ENCODE results near the gene EML1. TPM values are rescaled to one million over a fixed set of nuclear protein-coding genes. Genes with fewer than 3 reads are reported as not detected.

The EML1 gene
- total and polyA plus RNA-seq, 10 donors, result 1.8 to 15.5 (median 6.0) TPM

- TF ChIP-seq POLR2A (IDR thresholded peaks at IDR 0.05) (no peak), POLR2AphosphoS5 (IDR thresholded peaks at IDR 0.05) (no peak), CTCF (IDR thresholded peaks at IDR 0.05 in 8 of 11, conservative IDR thresholded peaks at IDR 0.05 in 3 of 11) (no peak)
- Histone ChIP-seq H3K27ac (no peak overlapping the region), H3K9me3 (no peaks in the 10 kb centered on the region), H3K27me3 (replicated peaks in 1 of 7) (peaks cover 0 to 3% (median 0%) of the 10 kb centered on the region in 7 donors), H3K4me1 (no peaks in the 10 kb centered on the region), H3K36me3 (peaks cover 0 to 6% (median 0%) of the 10 kb centered on the region in 6 donors), H3K4me3 (no peak overlapping the region)
- 81 to 92% (median 88%) methylated on average over 11 of the region's 11 CpGs for WGBS, 5 donors
- intact Hi-C loops (cut with DNase I; ENCODE audit: low total_unique reads), result no loop called here
- DNase-seq, result no peak
Observed at GRCh38 chr14:99910337-99911309, 117.4 kb downstream of the EML1 start.

- Histone ChIP-seq H3K4me3 (no peak overlapping the region), H3K36me3 (peaks cover 0 to 6% (median 0%) of the 10 kb centered on the region in 6 donors), H3K4me1 (no peaks in the 10 kb centered on the region), H3K27me3 (replicated peaks in 1 of 7) (peaks cover 0 to 3% (median 0%) of the 10 kb centered on the region in 7 donors), H3K9me3 (no peaks in the 10 kb centered on the region), H3K27ac (no peak overlapping the region)
- 77 to 96% (median 88%) methylated on average over 10 of the region's 10 CpGs for whole genome bisulfite sequencing, 5 donors
- intact Hi-C loops (cut with DNase I; ENCODE audit: low total_unique reads), result no loop called here
- no peak for DNase-seq
- TF ChIP-seq CTCF (IDR thresholded peaks at IDR 0.05 in 8 of 11, conservative IDR thresholded peaks at IDR 0.05 in 3 of 11) (no peak), POLR2A (IDR thresholded peaks at IDR 0.05) (no peak), POLR2AphosphoS5 (IDR thresholded peaks at IDR 0.05) (no peak)
Observed at GRCh38 chr14:99915305-99916090, 122.3 kb downstream of the EML1 start.

GRCh38 chr14:99916091-99916383, 122.8 kb downstream of the EML1 start:
- H3K9me3 ChIP-seq, result no peaks in the 10 kb centered on the region
- intact Hi-C loops (cut with DNase I; ENCODE audit: low total_unique reads), result no loop called here
- peaks cover 0 to 3% (median 0%) of the 10 kb centered on the region in 7 donors for H3K27me3 ChIP-seq (replicated peaks in 1 of 7)
- 68 to 87% (median 77%) methylated on average over 2 of the region's 2 CpGs for WGBS, 5 donors
- no peaks in the 10 kb centered on the region for H3K4me1 ChIP-seq
- H3K36me3 ChIP-seq, result peaks cover 0 to 6% (median 0%) of the 10 kb centered on the region in 6 donors
- H3K27ac ChIP-seq, result no peak overlapping the region
- TF ChIP-seq POLR2AphosphoS5 (IDR thresholded peaks at IDR 0.05), result no peak
- no peak for TF ChIP-seq POLR2A (IDR thresholded peaks at IDR 0.05)
- no peak for TF ChIP-seq CTCF (IDR thresholded peaks at IDR 0.05 in 8 of 11, conservative IDR thresholded peaks at IDR 0.05 in 3 of 11)
- H3K4me3 ChIP-seq, result no peak overlapping the region
- no peak for DNase-seq

GRCh38 chr14:99918781-99919180, 125.6 kb downstream of the EML1 start:
- intact Hi-C loops (cut with DNase I; ENCODE audit: low total_unique reads), result no loop called here
- peaks cover 0 to 6% (median 0%) of the 10 kb centered on the region in 6 donors for H3K36me3 ChIP-seq
- no peak for TF ChIP-seq POLR2AphosphoS5 (IDR thresholded peaks at IDR 0.05)
- no peak for TF ChIP-seq POLR2A (IDR thresholded peaks at IDR 0.05)
- no peak for TF ChIP-seq CTCF (IDR thresholded peaks at IDR 0.05 in 8 of 11, conservative IDR thresholded peaks at IDR 0.05 in 3 of 11)
- H3K27me3 ChIP-seq (replicated peaks in 1 of 7), result no peaks in the 10 kb centered on the region
- H3K27ac ChIP-seq, result no peak overlapping the region
- DNase-seq, result no peak
- no peak overlapping the region for H3K4me3 ChIP-seq
- no peaks in the 10 kb centered on the region for H3K4me1 ChIP-seq
- 77 to 98% (median 88%) methylated on average over 6 of the region's 6 CpGs for WGBS, 5 donors
- H3K9me3 ChIP-seq, result no peaks in the 10 kb centered on the region

Measured in spleen (tissue), 11 donors.